ENCODE data around the gene NUDT21.

The NUDT21 gene

GRCh38 chr16:56447286-56447685 is 3.8 kb downstream of the NUDT21 start:
- no peak for DNase-seq (ENCODE audit: low spot score)
- no peak for TF ChIP-seq CTCF (IDR thresholded peaks at IDR 0.05; ENCODE audit: extremely low read depth, missing control alignments)

GRCh38 chr16:56438038-56438437 is 13.1 kb downstream of the NUDT21 start:
- TF ChIP-seq CTCF (IDR thresholded peaks at IDR 0.05; ENCODE audit: extremely low read depth, missing control alignments), result no peak
- no peak for DNase-seq (ENCODE audit: low spot score)

GRCh38 chr16:56436258-56436657 is 14.9 kb downstream of the NUDT21 start:
- TF ChIP-seq CTCF (IDR thresholded peaks at IDR 0.05; ENCODE audit: extremely low read depth, missing control alignments), result no peak
- no peak for DNase-seq (ENCODE audit: low spot score)

- TF ChIP-seq CTCF (IDR thresholded peaks at IDR 0.05; ENCODE audit: extremely low read depth, missing control alignments), result no peak
- no peak for DNase-seq (ENCODE audit: low spot score)
These were observed 23.0 kb downstream of the NUDT21 start for GRCh38 chr16:56428091-56428490.

- DNase-seq (ENCODE audit: low spot score), result no peak
- TF ChIP-seq CTCF (IDR thresholded peaks at IDR 0.05; ENCODE audit: extremely low read depth, missing control alignments), result no peak
These were observed 24.5 kb downstream of the NUDT21 start for GRCh38 chr16:56426585-56426984.

- peak; percentile 97 for DNase-seq (ENCODE audit: low spot score)
- peak; percentile 44 for TF ChIP-seq CTCF (IDR thresholded peaks at IDR 0.05; ENCODE audit: extremely low read depth, missing control alignments)
These were observed 25.7 kb downstream of the NUDT21 start, which contains the start of gene AMFR for GRCh38 chr16:56425439-56425832. Gene AMFR, minus strand, starts transcription at chr16:56425545. Its CDS starts 218 bp downstream, at chr16:56425327.

- no peak for TF ChIP-seq CTCF (IDR thresholded peaks at IDR 0.05; ENCODE audit: extremely low read depth, missing control alignments)
- no peak for DNase-seq (ENCODE audit: low spot score)
These were observed 26.2 kb downstream of the NUDT21 start for GRCh38 chr16:56424791-56425438.

All from GM20000 (cell line).